ENCODE measurements around the gene EFNA4.

EFNA4 gene, protein sequence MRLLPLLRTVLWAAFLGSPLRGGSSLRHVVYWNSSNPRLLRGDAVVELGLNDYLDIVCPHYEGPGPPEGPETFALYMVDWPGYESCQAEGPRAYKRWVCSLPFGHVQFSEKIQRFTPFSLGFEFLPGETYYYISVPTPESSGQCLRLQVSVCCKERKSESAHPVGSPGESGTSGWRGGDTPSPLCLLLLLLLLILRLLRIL

DNA sequence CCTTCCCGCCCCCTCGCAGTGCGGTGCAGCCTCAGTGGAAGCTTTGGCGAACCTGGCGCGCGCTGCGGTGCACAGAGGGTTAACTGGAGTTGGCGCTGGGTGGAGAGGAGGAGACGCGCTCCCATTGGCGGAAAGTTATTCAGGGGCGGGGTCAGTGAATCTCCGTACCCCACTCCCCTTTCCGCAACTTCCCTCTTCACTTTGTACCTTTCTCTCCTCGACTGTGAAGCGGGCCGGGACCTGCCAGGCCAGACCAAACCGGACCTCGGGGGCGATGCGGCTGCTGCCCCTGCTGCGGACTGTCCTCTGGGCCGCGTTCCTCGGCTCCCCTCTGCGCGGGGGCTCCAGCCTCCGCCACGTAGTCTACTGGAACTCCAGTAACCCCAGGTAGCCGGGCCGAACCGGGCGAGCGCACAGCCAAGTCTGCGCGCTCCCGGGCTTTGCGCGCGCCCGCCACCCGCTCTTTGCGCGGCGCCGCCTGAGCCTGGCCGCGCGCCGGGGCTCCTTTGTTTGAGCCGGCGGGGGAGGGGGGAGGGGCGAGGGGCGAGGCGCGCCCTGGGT, at the start of gene EFNA4:
EFNA4 (plus strand) TSS at position 191 of the 561 bp plus-strand sequence; CDS start at position 275, 84 bp downstream.
- TF ChIP-seq, protein P1, sequence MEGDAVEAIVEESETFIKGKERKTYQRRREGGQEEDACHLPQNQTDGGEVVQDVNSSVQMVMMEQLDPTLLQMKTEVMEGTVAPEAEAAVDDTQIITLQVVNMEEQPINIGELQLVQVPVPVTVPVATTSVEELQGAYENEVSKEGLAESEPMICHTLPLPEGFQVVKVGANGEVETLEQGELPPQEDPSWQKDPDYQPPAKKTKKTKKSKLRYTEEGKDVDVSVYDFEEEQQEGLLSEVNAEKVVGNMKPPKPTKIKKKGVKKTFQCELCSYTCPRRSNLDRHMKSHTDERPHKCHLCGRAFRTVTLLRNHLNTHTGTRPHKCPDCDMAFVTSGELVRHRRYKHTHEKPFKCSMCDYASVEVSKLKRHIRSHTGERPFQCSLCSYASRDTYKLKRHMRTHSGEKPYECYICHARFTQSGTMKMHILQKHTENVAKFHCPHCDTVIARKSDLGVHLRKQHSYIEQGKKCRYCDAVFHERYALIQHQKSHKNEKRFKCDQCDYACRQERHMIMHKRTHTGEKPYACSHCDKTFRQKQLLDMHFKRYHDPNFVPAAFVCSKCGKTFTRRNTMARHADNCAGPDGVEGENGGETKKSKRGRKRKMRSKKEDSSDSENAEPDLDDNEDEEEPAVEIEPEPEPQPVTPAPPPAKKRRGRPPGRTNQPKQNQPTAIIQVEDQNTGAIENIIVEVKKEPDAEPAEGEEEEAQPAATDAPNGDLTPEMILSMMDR (IDR thresholded peaks at IDR 0.05; ENCODE audit: extremely low read depth, missing control alignments): no peak
- peak; percentile 95 for DNase-seq (ENCODE audit: low spot score)

DNA sequence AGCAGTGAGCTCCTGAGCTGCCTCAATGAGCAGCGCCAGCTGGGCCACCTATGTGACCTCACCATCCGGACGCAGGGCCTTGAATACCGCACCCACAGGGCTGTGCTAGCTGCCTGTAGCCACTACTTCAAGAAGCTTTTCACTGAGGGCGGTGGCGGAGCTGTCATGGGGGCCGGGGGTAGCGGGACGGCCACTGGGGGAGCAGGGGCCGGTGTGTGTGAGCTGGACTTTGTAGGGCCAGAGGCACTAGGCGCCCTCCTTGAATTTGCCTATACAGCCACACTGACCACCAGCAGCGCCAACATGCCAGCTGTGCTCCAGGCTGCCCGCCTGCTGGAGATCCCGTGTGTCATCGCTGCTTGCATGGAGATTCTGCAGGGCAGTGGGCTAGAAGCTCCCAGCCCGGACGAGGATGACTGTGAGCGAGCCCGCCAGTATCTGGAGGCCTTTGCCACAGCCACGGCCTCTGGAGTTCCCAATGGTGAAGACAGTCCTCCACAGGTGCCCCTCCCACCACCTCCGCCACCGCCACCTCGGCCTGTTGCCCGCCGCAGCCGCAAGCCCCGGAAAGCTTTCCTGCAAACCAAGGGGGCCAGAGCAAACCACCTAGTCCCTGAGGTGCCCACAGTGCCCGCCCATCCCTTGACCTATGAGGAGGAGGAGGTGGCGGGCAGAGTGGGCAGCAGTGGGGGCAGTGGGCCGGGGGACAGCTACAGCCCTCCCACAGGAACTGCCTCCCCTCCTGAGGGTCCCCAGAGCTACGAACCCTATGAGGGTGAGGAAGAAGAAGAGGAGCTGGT, 48.6 kb upstream of the EFNA4 start:
- DNase-seq (ENCODE audit: low spot score): no peak
- TF ChIP-seq, protein P1 (IDR thresholded peaks at IDR 0.05; ENCODE audit: extremely low read depth, missing control alignments): no peak

DNA sequence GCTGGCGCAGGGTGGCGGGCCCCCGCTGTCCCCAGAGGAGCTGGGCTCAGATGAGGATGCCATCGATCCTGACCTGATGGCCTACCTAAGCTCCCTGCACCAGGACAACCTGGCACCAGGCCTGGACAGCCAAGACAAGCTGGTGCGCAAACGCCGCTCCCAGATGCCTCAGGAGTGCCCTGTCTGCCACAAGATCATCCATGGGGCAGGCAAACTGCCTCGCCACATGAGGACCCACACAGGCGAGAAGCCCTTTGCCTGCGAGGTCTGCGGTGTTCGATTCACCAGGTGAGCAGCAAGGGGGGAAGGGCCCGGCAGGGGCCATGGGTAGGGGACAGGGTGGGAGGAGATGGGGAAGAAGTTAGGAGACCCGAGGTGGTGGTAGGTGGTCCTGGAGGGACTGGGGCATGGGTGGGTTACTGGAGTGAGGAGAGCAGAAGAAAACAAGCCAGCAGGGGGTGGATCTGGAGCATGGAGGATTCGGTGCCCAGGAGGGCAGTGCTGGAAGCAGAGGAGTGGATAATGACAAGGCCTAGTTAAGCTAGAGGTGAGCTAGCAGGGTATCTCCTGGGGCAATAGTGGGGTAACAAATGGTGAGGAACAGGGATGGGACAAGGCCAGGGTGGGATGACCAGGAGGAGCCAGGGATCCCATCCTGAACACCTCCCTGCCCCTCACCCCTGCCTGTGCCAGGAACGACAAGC, 47.9 kb upstream of the EFNA4 start:
- no peak for DNase-seq (ENCODE audit: low spot score)
- TF ChIP-seq, protein P1 (IDR thresholded peaks at IDR 0.05; ENCODE audit: extremely low read depth, missing control alignments): no peak

DNA sequence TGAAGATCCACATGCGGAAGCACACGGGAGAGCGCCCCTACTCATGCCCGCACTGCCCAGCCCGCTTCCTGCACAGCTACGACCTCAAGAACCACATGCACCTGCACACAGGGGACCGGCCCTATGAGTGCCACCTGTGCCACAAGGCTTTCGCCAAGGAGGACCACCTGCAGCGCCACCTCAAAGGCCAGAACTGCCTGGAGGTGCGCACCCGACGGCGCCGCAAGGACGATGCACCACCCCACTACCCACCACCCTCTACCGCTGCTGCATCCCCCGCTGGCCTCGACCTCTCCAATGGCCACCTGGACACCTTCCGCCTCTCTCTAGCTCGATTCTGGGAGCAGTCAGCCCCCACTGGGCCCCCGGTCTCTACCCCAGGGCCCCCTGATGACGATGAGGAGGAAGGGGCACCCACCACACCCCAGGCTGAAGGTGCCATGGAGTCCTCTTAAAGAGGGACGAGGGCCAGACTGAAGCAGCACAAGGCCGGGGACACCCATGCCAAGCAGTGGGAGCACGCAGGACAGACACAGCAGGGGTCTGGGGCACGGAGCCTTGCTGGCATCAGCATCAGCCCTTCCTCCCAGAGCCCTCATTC, 47.2 kb upstream of the EFNA4 start:
- DNase-seq (ENCODE audit: low spot score): no peak
- TF ChIP-seq, protein P1 (IDR thresholded peaks at IDR 0.05; ENCODE audit: extremely low read depth, missing control alignments): no peak

DNA sequence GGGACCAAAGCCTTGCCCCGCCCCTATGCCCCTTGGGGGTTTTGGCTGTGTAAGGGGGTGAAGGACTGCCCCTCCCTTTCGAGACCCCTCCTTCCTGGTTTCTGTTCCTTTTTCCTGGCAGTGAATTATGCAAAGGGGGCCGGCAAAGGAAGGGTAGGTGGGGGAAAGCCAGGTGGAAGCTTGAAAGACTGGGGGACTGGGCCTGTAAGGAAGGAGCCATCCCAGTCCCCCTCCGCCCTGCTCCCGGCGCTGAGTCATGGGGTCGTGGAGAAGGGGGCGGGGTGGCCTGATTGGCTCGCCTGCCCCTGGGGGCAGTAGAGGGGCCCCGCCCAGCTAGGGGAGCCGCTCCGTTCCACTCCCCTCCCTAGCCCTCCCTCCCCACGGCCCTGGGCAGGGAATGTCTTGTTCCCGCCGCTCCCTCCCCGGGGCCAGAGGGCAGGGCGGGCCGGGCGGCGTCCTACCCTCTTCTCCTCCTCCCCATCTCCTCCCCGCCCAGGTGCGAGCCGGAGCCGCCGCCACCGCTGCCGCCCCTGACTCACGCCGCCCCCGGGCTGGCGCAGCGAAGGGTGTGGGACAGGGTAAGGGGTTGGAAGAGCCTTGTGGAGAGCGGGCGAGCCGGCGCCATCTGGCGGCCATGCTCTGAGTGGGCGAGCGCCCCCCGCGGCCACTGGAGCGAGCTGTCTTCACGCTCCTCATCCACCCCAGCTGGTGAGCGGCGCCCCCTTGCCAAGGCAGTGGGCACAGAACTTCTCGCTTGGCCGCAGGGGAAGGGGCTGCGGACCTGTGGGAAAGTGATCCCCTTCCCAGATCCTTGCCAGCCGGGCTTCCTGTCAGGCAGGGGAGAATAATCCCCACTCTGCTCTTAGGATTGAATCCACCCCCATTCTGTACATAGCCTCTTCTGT, 46.2 kb upstream of the EFNA4 start:
- DNase-seq (ENCODE audit: low spot score): peak; percentile 89
- TF ChIP-seq, protein P1 (IDR thresholded peaks at IDR 0.05; ENCODE audit: extremely low read depth, missing control alignments): peak; percentile 100

DNA sequence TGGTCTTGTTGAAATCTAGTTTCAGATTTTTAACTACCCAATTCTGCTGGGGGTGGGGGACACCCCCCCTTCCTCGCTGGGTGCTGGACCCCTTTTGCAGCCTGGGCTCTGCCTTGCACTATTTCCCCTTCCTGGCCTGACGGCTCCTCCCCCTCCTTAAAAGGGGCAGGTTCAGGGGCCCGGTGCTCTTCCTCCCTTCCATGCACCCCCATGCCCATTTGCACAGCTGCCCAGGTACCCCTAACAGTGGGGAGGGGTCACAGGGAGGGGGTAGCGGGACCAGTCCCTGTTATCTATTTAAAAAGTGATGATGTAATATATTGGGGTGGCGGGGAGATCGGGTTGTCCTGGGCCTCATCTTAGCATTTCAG, 45.6 kb upstream of the EFNA4 start:
- TF ChIP-seq, protein P1 (IDR thresholded peaks at IDR 0.05; ENCODE audit: extremely low read depth, missing control alignments): no peak
- DNase-seq (ENCODE audit: low spot score): peak; percentile 68
